ENCODE results near the gene CCBE1.

Gene CCBE1

GRCh38 chr18:59706499-59706898 is 9.3 kb upstream of the CCBE1 start:
- no peak for DNase-seq (ENCODE audit: low read depth in 1 of 2, low spot score in 1 of 2)
- in situ Hi-C loops (cut with HindIII; ENCODE audit: low pct_unique_long_range_greater_than_20kb, low sequenced_read_pairs): no loop called here
- no peak for TF ChIP-seq JUND (IDR thresholded peaks at IDR 0.05; ENCODE audit: low read depth)

- in situ Hi-C loops (cut with HindIII; ENCODE audit: low pct_unique_long_range_greater_than_20kb, low sequenced_read_pairs): no loop called here
- TF ChIP-seq JUND (IDR thresholded peaks at IDR 0.05; ENCODE audit: low read depth): no peak
- DNase-seq (ENCODE audit: low read depth in 1 of 2, low spot score in 1 of 2): no peak
Measured at GRCh38 chr18:59705145-59705544, 7.9 kb upstream of the CCBE1 start.

- no peak for TF ChIP-seq JUND (IDR thresholded peaks at IDR 0.05; ENCODE audit: low read depth)
- DNase-seq (ENCODE audit: low read depth in 1 of 2, low spot score in 1 of 2): no peak
- in situ Hi-C loops (cut with HindIII; ENCODE audit: low pct_unique_long_range_greater_than_20kb, low sequenced_read_pairs): no loop called here
Measured at GRCh38 chr18:59704146-59704545, 6.9 kb upstream of the CCBE1 start.

GRCh38 chr18:59701272-59701671 is 4.0 kb upstream of the CCBE1 start:
- no peak for TF ChIP-seq JUND (IDR thresholded peaks at IDR 0.05; ENCODE audit: low read depth)
- no peak for DNase-seq (ENCODE audit: low read depth in 1 of 2, low spot score in 1 of 2)
- in situ Hi-C loops (cut with HindIII; ENCODE audit: low pct_unique_long_range_greater_than_20kb, low sequenced_read_pairs): no loop called here

- in situ Hi-C loops (cut with HindIII; ENCODE audit: low pct_unique_long_range_greater_than_20kb, low sequenced_read_pairs): no loop called here
- DNase-seq (ENCODE audit: low read depth in 1 of 2, low spot score in 1 of 2): no peak
- no peak for TF ChIP-seq JUND (IDR thresholded peaks at IDR 0.05; ENCODE audit: low read depth)
Measured at GRCh38 chr18:59700535-59700967, 3.3 kb upstream of the CCBE1 start.

- in situ Hi-C loops (cut with HindIII; ENCODE audit: low pct_unique_long_range_greater_than_20kb, low sequenced_read_pairs): no loop called here
- no peak for DNase-seq (ENCODE audit: low read depth in 1 of 2, low spot score in 1 of 2)
- TF ChIP-seq JUND (IDR thresholded peaks at IDR 0.05; ENCODE audit: low read depth): no peak
Measured at GRCh38 chr18:59699750-59700534, 2.7 kb upstream of the CCBE1 start.

GRCh38 chr18:59699061-59699460 is 1.8 kb upstream of the CCBE1 start:
- in situ Hi-C loops (cut with HindIII; ENCODE audit: low pct_unique_long_range_greater_than_20kb, low sequenced_read_pairs): no loop called here

GRCh38 chr18:59696311-59697235 is 650 bp downstream of the CCBE1 start:
- DNase-seq (ENCODE audit: low read depth in 1 of 2, low spot score in 1 of 2): peak in 1 of 2 experiments; percentile 24
- in situ Hi-C loops (cut with HindIII; ENCODE audit: low pct_unique_long_range_greater_than_20kb, low sequenced_read_pairs): no loop called here
- TF ChIP-seq JUND (IDR thresholded peaks at IDR 0.05; ENCODE audit: low read depth): no peak

More at GRCh38 chr18:59699061-59699460, 1.8 kb upstream of the CCBE1 start:
- TF ChIP-seq JUND (IDR thresholded peaks at IDR 0.05; ENCODE audit: low read depth): no peak
- DNase-seq (ENCODE audit: low read depth in 1 of 2, low spot score in 1 of 2): no peak

- no peak for TF ChIP-seq JUND (IDR thresholded peaks at IDR 0.05; ENCODE audit: low read depth)
- DNase-seq (ENCODE audit: low read depth in 1 of 2, low spot score in 1 of 2): no peak
- in situ Hi-C loops (cut with HindIII; ENCODE audit: low pct_unique_long_range_greater_than_20kb, low sequenced_read_pairs): no loop called here
Measured at GRCh38 chr18:59695551-59695950, 1.7 kb downstream of the CCBE1 start.

GRCh38 chr18:59694824-59695223 is 2.4 kb downstream of the CCBE1 start:
- no peak for DNase-seq (ENCODE audit: low read depth in 1 of 2, low spot score in 1 of 2)
- in situ Hi-C loops (cut with HindIII; ENCODE audit: low pct_unique_long_range_greater_than_20kb, low sequenced_read_pairs): no loop called here
- no peak for TF ChIP-seq JUND (IDR thresholded peaks at IDR 0.05; ENCODE audit: low read depth)

- TF ChIP-seq JUND (IDR thresholded peaks at IDR 0.05; ENCODE audit: low read depth): no peak
- no peak for DNase-seq (ENCODE audit: low read depth in 1 of 2, low spot score in 1 of 2)
- in situ Hi-C loops (cut with HindIII; ENCODE audit: low pct_unique_long_range_greater_than_20kb, low sequenced_read_pairs): no loop called here
Measured at GRCh38 chr18:59691996-59692395, 5.2 kb downstream of the CCBE1 start.

- DNase-seq (ENCODE audit: low read depth in 1 of 2, low spot score in 1 of 2): peak in 1 of 2 experiments; percentile 67
- in situ Hi-C loops (cut with HindIII; ENCODE audit: low pct_unique_long_range_greater_than_20kb, low sequenced_read_pairs): no loop called here
- TF ChIP-seq JUND (IDR thresholded peaks at IDR 0.05; ENCODE audit: low read depth): no peak
Measured at GRCh38 chr18:59690996-59691395, 6.2 kb downstream of the CCBE1 start.

Data from T47D (cell line).